ENCODE results near the gene ZMIZ1. TPM values are rescaled to one million over a fixed set of nuclear protein-coding genes. Genes with fewer than 3 reads are reported as not detected.
"Not testable (repeated sequence)": the region's sequence is repeated elsewhere in the genome, so short reads cannot be mapped to it uniquely, and the experiment has no call there.

The ZMIZ1 gene
- total RNA-seq, 1 donor from 2014 or later, result 6.3 TPM

DNA sequence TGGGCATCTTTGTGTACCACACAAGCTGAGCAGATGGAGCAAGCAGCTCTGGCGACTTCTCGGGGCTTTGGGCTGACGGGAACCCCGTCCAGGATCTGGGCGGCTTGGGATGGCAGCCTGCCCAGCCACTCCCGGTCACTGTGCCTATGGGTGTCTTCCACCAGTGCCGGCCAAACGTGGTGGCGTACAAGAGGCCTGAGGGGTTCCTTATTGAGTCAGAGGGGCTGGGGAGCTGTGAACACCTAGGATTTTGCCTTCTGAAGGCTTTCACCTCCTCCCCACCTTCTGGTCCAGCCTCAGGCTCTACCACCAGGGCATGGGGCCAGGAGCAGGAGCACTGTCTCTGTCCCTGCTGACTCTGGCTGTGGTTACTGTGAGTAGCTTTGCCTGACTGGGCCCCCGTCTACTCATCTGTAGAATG is 206.7 kb downstream of the ZMIZ1 start:
- no peak for FAIRE-seq

DNA sequence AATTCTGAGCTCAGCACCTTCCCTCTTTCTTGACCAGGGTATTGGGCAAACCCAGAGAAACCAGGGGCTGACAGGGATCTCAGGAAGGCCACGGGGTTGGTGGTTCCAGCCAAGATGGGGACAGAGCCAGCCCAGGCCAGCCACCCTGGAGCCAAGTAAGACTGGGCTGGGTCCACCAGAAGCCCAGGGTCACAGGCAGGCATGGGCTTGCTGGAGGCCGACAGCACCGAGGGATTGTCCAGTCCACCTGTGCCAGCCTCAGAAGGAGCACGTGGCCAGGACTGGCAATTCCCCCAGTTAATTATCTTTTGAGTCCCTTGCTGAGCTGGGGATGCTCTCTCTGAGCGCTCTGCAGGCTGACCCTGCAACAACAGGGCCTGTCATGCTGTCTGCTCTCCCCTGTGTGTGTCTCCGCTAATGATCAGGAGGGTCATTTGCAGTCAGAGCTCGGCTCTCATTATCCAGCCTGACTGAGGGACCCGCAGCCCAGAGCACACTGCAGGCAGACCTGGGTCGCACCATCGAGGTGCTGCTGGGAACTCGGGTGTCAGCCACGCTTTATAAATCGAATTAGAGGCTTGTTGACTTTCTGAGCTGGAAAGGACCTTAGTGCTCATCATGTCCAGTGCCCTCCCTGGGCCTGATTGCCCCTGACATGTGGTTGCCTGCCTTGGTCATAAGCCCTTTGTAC is 209.0 kb downstream of the ZMIZ1 start:
- DNase-seq (ENCODE audit: low read depth) (no peak), FAIRE-seq (no peak)
- Histone ChIP-seq H3K36me3 (ENCODE audit: control insufficient read depth, insufficient read depth, low read length) (peaks cover 20% of the 10 kb centered on the region), H3K27me3 (ENCODE audit: control insufficient read depth, insufficient read depth, low read length) (no peaks in the 10 kb centered on the region), H3K4me3 (ENCODE audit: low read depth, low read length) (no peak overlapping the region)
- TF ChIP-seq, protein P1, sequence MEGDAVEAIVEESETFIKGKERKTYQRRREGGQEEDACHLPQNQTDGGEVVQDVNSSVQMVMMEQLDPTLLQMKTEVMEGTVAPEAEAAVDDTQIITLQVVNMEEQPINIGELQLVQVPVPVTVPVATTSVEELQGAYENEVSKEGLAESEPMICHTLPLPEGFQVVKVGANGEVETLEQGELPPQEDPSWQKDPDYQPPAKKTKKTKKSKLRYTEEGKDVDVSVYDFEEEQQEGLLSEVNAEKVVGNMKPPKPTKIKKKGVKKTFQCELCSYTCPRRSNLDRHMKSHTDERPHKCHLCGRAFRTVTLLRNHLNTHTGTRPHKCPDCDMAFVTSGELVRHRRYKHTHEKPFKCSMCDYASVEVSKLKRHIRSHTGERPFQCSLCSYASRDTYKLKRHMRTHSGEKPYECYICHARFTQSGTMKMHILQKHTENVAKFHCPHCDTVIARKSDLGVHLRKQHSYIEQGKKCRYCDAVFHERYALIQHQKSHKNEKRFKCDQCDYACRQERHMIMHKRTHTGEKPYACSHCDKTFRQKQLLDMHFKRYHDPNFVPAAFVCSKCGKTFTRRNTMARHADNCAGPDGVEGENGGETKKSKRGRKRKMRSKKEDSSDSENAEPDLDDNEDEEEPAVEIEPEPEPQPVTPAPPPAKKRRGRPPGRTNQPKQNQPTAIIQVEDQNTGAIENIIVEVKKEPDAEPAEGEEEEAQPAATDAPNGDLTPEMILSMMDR (IDR thresholded peaks at IDR 0.05; ENCODE audit: insufficient read depth, low read length, severe bottlenecking), result no peak

More for the DNA sequence above, 206.7 kb downstream of the ZMIZ1 start:
- no peak for DNase-seq (ENCODE audit: low read depth)
- TF ChIP-seq, protein P1 (IDR thresholded peaks at IDR 0.05; ENCODE audit: insufficient read depth, low read length, severe bottlenecking), result no peak
- no peaks in the 10 kb centered on the region for H3K27me3 ChIP-seq (ENCODE audit: control insufficient read depth, insufficient read depth, low read length)
- H3K4me3 ChIP-seq (ENCODE audit: low read depth, low read length), result no peak overlapping the region
- H3K36me3 ChIP-seq (ENCODE audit: control insufficient read depth, insufficient read depth, low read length), result peaks cover 15% of the 10 kb centered on the region

DNA sequence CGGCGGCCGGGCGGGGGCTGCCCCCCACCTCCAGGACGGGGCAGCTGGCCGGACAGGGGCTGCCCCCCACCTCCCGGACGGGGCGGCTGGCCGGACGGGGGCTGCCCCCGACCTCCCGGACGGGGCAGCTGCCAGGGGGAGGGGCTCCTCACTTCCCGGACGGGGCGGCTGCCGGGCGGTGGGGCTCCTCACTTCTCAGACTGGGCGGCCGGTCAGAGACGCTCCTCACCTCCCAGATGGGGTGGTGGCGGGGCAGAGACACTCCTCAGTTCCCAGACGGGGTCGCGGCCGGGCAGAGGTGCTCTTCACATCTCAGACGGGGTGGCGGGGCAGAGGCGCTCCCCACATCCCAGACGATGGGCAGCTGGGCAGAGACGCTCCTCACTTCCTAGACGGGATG is 210.3 kb downstream of the ZMIZ1 start:
- peaks cover 21% of the 10 kb centered on the region for H3K36me3 ChIP-seq (ENCODE audit: control insufficient read depth, insufficient read depth, low read length)
- not testable (repeated sequence) for H3K27me3 ChIP-seq (ENCODE audit: control insufficient read depth, insufficient read depth, low read length); DNase-seq (ENCODE audit: low read depth); H3K4me3 ChIP-seq (ENCODE audit: low read depth, low read length); FAIRE-seq

DNA sequence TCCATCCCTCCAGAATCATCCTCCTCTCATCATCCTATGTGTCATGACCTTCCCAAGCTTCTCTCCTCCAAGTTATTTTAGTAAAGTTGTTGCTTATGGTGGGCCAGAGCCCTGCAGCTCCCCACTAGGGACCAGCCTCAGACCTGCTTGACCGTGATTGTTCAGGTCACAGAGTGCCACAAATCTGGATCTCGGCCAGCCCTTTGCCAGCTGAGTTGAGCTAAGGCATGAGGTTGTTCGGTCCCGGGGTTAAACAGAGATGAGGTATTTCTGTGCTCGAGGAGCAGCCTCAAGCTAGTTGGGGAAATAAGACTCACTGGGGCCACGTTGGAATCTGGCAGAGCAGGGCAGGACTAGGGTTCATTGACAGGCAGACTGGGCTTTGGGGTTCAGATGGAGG is 212.2 kb downstream of the ZMIZ1 start:
- Histone ChIP-seq H3K36me3 (ENCODE audit: control insufficient read depth, insufficient read depth, low read length) (peaks cover 19% of the 10 kb centered on the region), H3K4me3 (ENCODE audit: low read depth, low read length) (no peak overlapping the region), H3K27me3 (ENCODE audit: control insufficient read depth, insufficient read depth, low read length) (no peaks in the 10 kb centered on the region)
- DNase-seq (ENCODE audit: low read depth), result no peak
- FAIRE-seq, result no peak
- TF ChIP-seq, protein P1 (IDR thresholded peaks at IDR 0.05; ENCODE audit: insufficient read depth, low read length, severe bottlenecking), result no peak

DNA sequence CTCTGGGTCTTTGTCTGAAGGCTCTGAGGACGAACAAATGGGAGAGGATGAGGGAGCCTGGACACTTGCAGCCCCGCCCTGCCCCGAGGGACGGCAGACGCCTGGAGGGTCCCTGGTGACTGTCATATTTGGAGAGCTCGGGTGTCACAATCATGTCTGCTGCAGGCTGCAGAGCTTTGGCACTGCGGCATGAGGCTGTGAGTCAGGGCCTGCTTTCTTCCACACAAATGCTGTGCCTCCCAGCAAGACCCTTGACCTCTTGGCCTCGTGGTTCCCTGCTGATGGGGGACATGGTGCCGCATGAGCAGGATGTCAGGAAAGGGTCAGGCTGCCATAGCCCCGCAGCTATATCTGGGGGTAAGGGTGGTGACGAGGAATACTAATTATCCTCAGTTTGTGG is 213.6 kb downstream of the ZMIZ1 start:
- TF ChIP-seq, protein P1 (IDR thresholded peaks at IDR 0.05; ENCODE audit: insufficient read depth, low read length, severe bottlenecking), result no peak
- no peak for FAIRE-seq
- DNase-seq (ENCODE audit: low read depth), result no peak
- Histone ChIP-seq H3K36me3 (ENCODE audit: control insufficient read depth, insufficient read depth, low read length) (peaks cover 15% of the 10 kb centered on the region), H3K27me3 (ENCODE audit: control insufficient read depth, insufficient read depth, low read length) (no peaks in the 10 kb centered on the region), H3K4me3 (ENCODE audit: low read depth, low read length) (no peak overlapping the region)

DNA sequence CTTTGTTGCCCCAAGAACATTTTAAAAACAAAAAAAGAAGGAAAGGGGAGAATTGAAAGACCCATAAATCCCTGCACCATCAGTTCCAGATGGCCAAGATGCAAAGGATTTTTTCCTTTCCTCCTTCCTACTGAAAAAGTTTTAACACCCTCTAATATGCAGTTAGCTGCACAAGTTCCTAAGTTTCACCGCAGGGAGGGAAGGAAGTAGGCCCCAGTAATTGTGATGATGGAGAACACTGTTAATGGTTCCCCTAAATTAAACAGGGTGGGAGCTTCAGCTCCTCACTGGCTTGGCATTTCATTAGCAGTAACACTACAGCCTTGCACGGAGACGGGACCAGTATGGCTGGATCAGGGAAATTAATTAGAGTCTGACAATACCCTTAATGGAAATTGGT is 214.8 kb downstream of the ZMIZ1 start:
- TF ChIP-seq, protein P1 (IDR thresholded peaks at IDR 0.05; ENCODE audit: insufficient read depth, low read length, severe bottlenecking), result no peak
- DNase-seq (ENCODE audit: low read depth), result no peak
- Histone ChIP-seq H3K27me3 (ENCODE audit: control insufficient read depth, insufficient read depth, low read length) (no peaks in the 10 kb centered on the region), H3K4me3 (ENCODE audit: low read depth, low read length) (no peak overlapping the region), H3K36me3 (ENCODE audit: control insufficient read depth, insufficient read depth, low read length) (peaks cover 18% of the 10 kb centered on the region)
- no peak for FAIRE-seq

Data from bronchial epithelial cell (primary cell).